Left cardiac atrium (tissue), 4 donors: ENCODE data around the gene SLCO3A1. TPM values are rescaled to one million over a fixed set of nuclear protein-coding genes. Genes with fewer than 3 reads are reported as not detected.
"Not testable (repeated sequence)": the region's sequence is repeated elsewhere in the genome, so short reads cannot be mapped to it uniquely, and the experiment has no call there.

Source experiments
- ATAC-seq, 2 donors: fragments of 200-7000 bp; cut with Tn5 transposase; one replicate each; pipeline ENCODE4 v1.9.1; 2020; ENCODE audit warnings: mild to moderate bottlenecking in 2 of 2, moderate library complexity in 2 of 2
- DNase-seq: peaks from one replicate; pipeline ENCODE4 v3.0.0-alpha.2; 2020
- intact Hi-C, 2 donors: fragments of 100-400 bp; cut with DNase I; formaldehyde crosslinking; loops; one replicate each; pipeline versions ENCODE4 v1.14.1 to v1.15.1; 2022 to 2023
- total RNA-seq, 2 donors: library from RNA; stranded (reverse); fragmentation: NEBNext Ultra II Directional; extraction: Animal tissue kit (Norgen Biotek cat#: 25700); gene quantifications; one replicate each; pipeline ENCODE4 v1.2.1, GENCODE V29; 2021
- donor health status: DM: no; HTN: yes; CAD: no.
- donor health status: DM: no; HTN: yes; CAD: no; lungs with severe emphysema.
- donor health status: DM: yes; HTN: yes; CAD: no.
- donor health status: Dilated cardiomyopathy.

The SLCO3A1 gene
- total RNA-seq, 2 donors from 2014 or later: 37.8 to 47.7 TPM

DNA sequence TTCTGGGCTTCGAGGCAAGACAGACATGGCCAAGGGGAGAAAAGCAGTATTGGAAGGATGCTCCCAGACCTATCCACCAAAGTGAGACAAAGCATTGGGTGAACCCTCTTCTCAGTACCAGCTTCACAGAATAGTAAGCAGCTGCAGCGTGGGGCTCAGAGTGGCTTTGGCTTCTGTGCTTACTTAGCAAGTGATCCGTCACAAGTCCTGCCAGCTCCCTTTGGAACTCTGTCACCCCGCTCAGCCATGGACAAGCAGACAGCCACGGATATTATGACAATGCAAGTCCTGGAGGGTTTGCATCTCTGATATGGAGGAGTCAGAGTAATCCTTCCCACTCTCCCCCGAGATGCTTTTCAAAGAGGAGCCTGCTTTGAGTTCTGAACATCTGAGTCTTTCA lies 90.8 kb downstream of the SLCO3A1 start:
- DNase-seq: no peak
- intact Hi-C loops: loop anchor here in 1 of 2 donors (10.0 kb wide), 2 partner anchors 240 to 640 kb away; no protein-coding TSS in a partner anchor
- ATAC-seq: no peak

GRCh38 chr15:91945385-91945784 lies 91.9 kb downstream of the SLCO3A1 start:
- ATAC-seq (no peak), DNase-seq (no peak)
- intact Hi-C loops: loop anchor here in 1 of 2 donors (5.0 to 10.0 kb wide), 3 partner anchors 132 to 641 kb away; no protein-coding TSS in a partner anchor

DNA sequence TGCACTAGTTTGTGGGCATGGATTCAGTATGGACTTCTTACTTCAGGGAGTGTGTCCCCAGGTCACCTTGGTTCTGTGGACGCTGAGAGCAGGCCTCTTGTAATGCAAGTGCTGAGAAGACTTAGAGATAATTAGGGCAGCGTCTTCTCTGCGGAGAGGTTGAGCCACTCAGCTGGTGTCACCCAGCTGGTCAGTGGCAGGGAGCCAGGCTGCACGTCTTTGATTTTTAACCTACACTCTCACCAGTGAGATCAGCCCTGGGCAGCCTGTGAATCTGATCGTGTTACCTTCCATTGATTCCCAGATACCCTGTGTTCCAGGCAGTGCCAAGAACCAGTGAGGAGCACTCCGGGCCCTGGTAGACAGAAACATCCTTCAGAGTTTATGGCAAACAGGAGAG lies 92.6 kb downstream of the SLCO3A1 start:
- DNase-seq (no peak), ATAC-seq (no peak)
- intact Hi-C loops: loop anchor here in 1 of 2 donors (5.0 to 10.0 kb wide), 3 partner anchors 131 to 641 kb away; no protein-coding TSS in a partner anchor

GRCh38 chr15:91946581-91947292 lies 93.2 kb downstream of the SLCO3A1 start:
- DNase-seq: no peak

DNA sequence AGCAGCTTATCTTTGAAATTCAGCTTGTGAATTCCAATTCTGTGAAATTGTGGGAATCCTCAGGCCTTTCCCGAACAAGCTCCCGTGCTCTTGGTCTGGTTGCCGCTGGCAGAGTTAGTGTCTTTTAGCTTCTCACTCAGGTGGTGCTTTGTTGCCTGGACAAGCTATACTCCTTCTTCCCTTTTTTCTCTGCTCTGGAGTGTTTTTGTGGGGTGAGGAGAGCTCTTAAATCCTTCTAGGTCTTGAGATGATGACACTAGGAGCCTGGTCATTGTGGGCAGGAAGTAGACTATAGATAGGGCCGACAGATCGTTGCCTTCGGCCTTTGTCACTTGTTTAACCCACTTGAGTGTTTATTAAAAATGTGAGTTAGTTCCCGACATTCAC lies 93.8 kb downstream of the SLCO3A1 start:
- no peak for ATAC-seq
- no peak for DNase-seq
- intact Hi-C loops: loop anchor here in 1 of 2 donors (5.0 to 10.0 kb wide), 3 partner anchors 130 to 642 kb away; no protein-coding TSS in a partner anchor

More at GRCh38 chr15:91946581-91947292, 93.2 kb downstream of the SLCO3A1 start:
- ATAC-seq: peak in 1 of 2 donors; percentile 44
- intact Hi-C loops: loop anchor here in 1 of 2 donors (5.0 to 10.0 kb wide), 3 partner anchors 131 to 642 kb away; no protein-coding TSS in a partner anchor

GRCh38 chr15:91947683-91948608 lies 94.4 kb downstream of the SLCO3A1 start:
- DNase-seq (peak; percentile 54), ATAC-seq (peak; percentile 68 to 81)
- intact Hi-C loops: loop anchor here in 1 of 2 donors (5.0 to 10.0 kb wide), 3 partner anchors 129 to 643 kb away; no protein-coding TSS in a partner anchor

GRCh38 chr15:91949361-91949760 lies 95.9 kb downstream of the SLCO3A1 start:
- DNase-seq: no peak
- intact Hi-C loops: loop anchor here in 1 of 2 donors (5.0 to 10.0 kb wide), 3 partner anchors 128 to 645 kb away; no protein-coding TSS in a partner anchor
- ATAC-seq: no peak

GRCh38 chr15:91950054-91950453 lies 96.5 kb downstream of the SLCO3A1 start:
- intact Hi-C loops: no loop called here
- DNase-seq (no peak), ATAC-seq (no peak)

DNA sequence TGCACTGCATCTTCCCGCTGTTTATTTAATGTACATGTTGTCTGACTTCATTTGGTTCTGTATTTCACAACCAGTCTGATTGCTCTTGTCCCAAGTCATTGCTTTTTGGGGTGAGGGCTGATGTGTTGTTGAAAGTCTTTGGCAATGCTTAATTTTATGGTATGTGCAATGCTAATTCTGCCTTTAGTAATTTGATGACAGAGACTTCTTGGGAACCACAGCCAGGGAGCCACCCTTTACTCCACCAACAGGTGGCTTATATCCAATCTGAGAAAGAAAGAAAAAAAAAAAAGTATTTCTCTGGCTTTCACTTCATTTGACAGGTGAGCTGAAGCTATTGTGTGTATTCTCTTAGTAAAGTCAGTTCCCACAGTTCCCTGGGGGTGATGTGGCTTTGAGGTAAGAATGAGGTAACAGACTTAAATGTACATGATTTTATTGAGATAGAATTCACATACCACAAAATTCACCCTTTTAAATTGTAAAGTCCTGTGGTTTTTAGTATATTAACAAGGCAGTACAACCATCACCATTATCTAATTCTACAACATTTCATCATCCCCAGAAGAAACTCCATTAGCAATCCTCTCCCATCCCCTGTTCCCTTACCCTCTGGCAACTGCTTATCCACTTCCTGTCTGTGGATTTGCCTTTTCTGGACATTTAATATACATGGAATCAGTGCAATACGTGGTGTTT lies 97.3 kb downstream of the SLCO3A1 start:
- DNase-seq (no peak), ATAC-seq (no peak)
- intact Hi-C loops: no loop called here

- intact Hi-C loops: no loop called here
- DNase-seq (no peak), ATAC-seq (no peak)
Observed at GRCh38 chr15:91952216-91952615, 98.7 kb downstream of the SLCO3A1 start.

DNA sequence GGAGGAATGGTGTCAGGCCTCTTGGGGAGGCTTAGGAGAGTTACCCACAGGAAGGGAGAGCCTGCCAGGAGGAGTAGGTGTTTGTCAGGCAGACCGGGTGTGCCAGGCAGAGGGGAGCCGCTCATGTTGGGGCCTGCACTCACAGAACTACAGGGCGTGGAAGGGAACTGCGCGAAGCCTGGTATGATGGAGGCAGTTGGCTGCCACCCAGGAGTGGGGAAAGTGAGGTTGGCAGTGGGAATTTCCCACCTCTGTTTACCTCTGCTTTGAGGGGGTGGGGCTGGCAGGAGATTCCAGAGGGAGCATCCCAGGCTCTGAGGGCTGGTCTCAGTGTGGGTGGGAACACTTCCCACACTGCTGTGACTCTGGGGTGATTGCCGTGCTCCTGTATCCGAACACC lies 99.9 kb downstream of the SLCO3A1 start:
- peak; percentile 43 to 55 for ATAC-seq
- intact Hi-C loops: no loop called here

GRCh38 chr15:91954292-91954691 lies 100.8 kb downstream of the SLCO3A1 start:
- intact Hi-C loops: no loop called here
- DNase-seq: no peak
- peak; percentile 11 to 36 for ATAC-seq

More for the DNA sequence above, 99.9 kb downstream of the SLCO3A1 start:
- DNase-seq: no peak

GRCh38 chr15:91956026-91956723 lies 102.7 kb downstream of the SLCO3A1 start:
- peak; percentile 58 for DNase-seq
- intact Hi-C loops: no loop called here
- peak; percentile 60 to 63 for ATAC-seq

DNA sequence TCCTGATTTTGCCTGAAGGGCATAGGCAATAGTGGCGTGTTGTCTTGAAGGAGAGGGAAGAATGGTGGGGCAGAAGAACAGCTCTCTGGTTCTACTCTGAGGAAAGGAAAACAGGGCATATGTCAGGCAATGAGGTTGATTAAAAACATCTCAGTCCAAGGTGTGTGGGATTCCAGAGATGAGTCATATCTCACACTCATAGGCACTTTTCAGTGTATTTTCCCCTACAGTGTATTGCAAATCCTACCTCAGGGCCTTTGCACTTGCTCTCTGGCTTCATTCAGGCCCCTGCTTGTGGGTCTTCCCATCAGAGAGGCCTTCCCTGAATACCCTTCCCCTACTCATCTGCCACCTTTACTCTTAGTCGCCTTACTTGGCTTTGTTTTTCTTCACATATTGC lies 107.8 kb downstream of the SLCO3A1 start:
- ATAC-seq (no peak), DNase-seq (no peak)
- intact Hi-C loops: no loop called here

- intact Hi-C loops, DNase-seq, ATAC-seq: not testable (repeated sequence)
Observed at GRCh38 chr15:91963747-91964146, 110.2 kb downstream of the SLCO3A1 start.

GRCh38 chr15:91965501-91966193 lies 112.1 kb downstream of the SLCO3A1 start:
- DNase-seq: peak; percentile 45
- peak; percentile 31 to 80 for ATAC-seq
- intact Hi-C loops: no loop called here

DNA sequence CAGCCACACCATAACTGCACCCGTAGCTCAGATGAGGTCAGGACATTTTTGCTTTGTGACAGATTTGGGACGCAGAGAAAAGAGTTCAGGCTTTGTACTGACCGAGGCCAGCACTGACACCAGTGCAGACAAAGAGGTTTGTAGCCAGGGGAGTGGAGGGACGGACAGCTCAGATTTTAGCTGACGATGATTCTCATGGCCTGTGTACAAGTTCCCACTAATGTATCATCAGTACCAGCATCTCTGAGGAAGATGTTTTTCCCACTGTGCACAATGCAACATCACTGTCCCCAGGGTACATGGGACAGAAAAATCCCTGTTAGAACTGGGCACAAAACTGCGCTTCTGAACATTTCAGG lies 112.7 kb downstream of the SLCO3A1 start:
- intact Hi-C loops: no loop called here
- DNase-seq (no peak), ATAC-seq (peak in 1 of 2 donors; percentile 6)
